PFSK-1 (cell line): Measurements from ENCODE around the gene EMX2.

Experiments
- FOXP2 ChIP-seq: optimal IDR thresholded peaks from 2 replicates; pipeline ENCODE3; 2011; ENCODE audit warnings: borderline replicate concordance, control low read depth, inconsistent platforms; ENCODE audit not compliant: insufficient read depth; ENCODE audit errors: extremely low read length, extremely low read depth
- POLR2AphosphoS5 ChIP-seq: IDR thresholded peaks from 2 replicates; pipeline ENCODE4 v1.6.1; 2012; ENCODE audit warnings: low read depth, mild to moderate bottlenecking, control low read depth, low read length, moderate library complexity
- REST ChIP-seq, 2 experiments: IDR thresholded peaks; 2 replicates each; pipeline versions ENCODE4 v1.6.1 to v1.8.0; 2011 to 2012; ENCODE audit warnings: low read depth in 2 of 2, low read length in 2 of 2, control low read depth in 1 of 2, inconsistent platforms in 1 of 2, mild to moderate bottlenecking in 1 of 2, moderate library complexity in 1 of 2; ENCODE audit not compliant: insufficient read depth in 1 of 2
- SIN3A ChIP-seq: IDR thresholded peaks from 2 replicates; pipeline ENCODE4 v1.6.1; 2012; ENCODE audit warnings: mild to moderate bottlenecking, low read length, moderate library complexity, borderline replicate concordance; ENCODE audit not compliant: insufficient read depth
- TAF1 ChIP-seq: IDR thresholded peaks from 2 replicates; pipeline ENCODE4 v1.6.1; 2012; ENCODE audit warnings: low read length, control low read depth, borderline replicate concordance; ENCODE audit not compliant: insufficient read depth

GRCh38 chr10:117539361-117539773, 3.2 kb upstream of the EMX2 start:
- TF ChIP-seq POLR2AphosphoS5: no peak
- TF ChIP-seq SIN3A: no peak
- TF ChIP-seq REST (IDR thresholded peaks at IDR 0.05; ENCODE audit: insufficient read depth in 1 of 2, low read depth in 2 of 2, low read length in 2 of 2): no peak
- no peak for TF ChIP-seq TAF1
- TF ChIP-seq FOXP2: no peak
